Keratinocyte (primary cell): ENCODE results near the gene WWC2. TPM values are rescaled to one million over a fixed set of nuclear protein-coding genes. Genes with fewer than 3 reads are reported as not detected.

Source experiments
- DNase-seq: peaks from one replicate; pipeline ENCODE4 v3.0.0-alpha.2; 2011; ENCODE audit warnings: low read depth, missing footprints, low spot score
- FAIRE-seq: peaks from 2 replicates; lab custom pipeline; 2011; peaks lifted over from hg19 to GRCh38; lab: Jason Lieb, UNC
- H2AFZ ChIP-seq: 2 replicates; pipeline ENCODE4 v1.6.0; 2012; ENCODE audit warnings: low read length, control low read depth, inconsistent platforms; ENCODE audit not compliant: control insufficient read depth
- H3K27ac ChIP-seq: 2 replicates; pipeline ENCODE4 v1.5.1; 2011; ENCODE audit warnings: low read length; ENCODE audit not compliant: control insufficient read depth, insufficient read depth
- H3K27me3 ChIP-seq: 3 replicates; pipeline ENCODE4 v1.6.0; 2011; ENCODE audit warnings: low read length; ENCODE audit not compliant: control insufficient read depth, insufficient read depth; ENCODE audit errors: extremely low read depth
- H3K36me3 ChIP-seq, 2 experiments: 2 replicates in 1 of 2; 3 replicates in 1 of 2; pipeline ENCODE4 v1.5.1; 2011; ENCODE audit warnings: low read length in 2 of 2, mild to moderate bottlenecking in 1 of 2; ENCODE audit not compliant: control insufficient read depth in 2 of 2, insufficient read depth in 2 of 2; ENCODE audit errors: extremely low read depth in 1 of 2
- H3K4me1 ChIP-seq: 3 replicates; pipeline ENCODE4 v1.5.1; 2011; ENCODE audit warnings: low read length; ENCODE audit not compliant: control insufficient read depth, insufficient read depth; ENCODE audit errors: extremely low read depth
- H3K4me2 ChIP-seq: 3 replicates; pipeline ENCODE4 v1.6.0; 2011; ENCODE audit warnings: low read depth, low read length; ENCODE audit not compliant: control insufficient read depth, insufficient read depth; ENCODE audit errors: extremely low read depth
- H3K4me3 ChIP-seq, 3 experiments: fragments of 200-600 bp in 1 of 3; sonication (generic) in 1 of 3; 2 replicates in 2 of 3; 3 replicates in 1 of 3; pipeline ENCODE4 v1.5.1; 2011 to 2016; ENCODE audit warnings: low read length in 3 of 3, mild to moderate bottlenecking in 3 of 3, control low read depth in 2 of 3, inconsistent platforms in 1 of 3, low read depth in 1 of 3, mixed read lengths in 1 of 3, mixed run types in 1 of 3, moderate library complexity in 1 of 3; ENCODE audit not compliant: control insufficient read depth in 2 of 3, insufficient read depth in 2 of 3; ENCODE audit errors: extremely low read depth in 1 of 3
- H3K79me2 ChIP-seq: 2 replicates; pipeline ENCODE4 v1.6.0; 2012; ENCODE audit warnings: low read length; ENCODE audit not compliant: control insufficient read depth, insufficient read depth
- H3K9ac ChIP-seq: 3 replicates; pipeline ENCODE4 v1.6.0; 2011; ENCODE audit warnings: low read length; ENCODE audit not compliant: control insufficient read depth, insufficient read depth; ENCODE audit errors: extremely low read depth
- H3K9me1 ChIP-seq: 3 replicates; pipeline ENCODE4 v1.6.0; 2011; ENCODE audit warnings: low read length; ENCODE audit not compliant: control insufficient read depth, insufficient read depth; ENCODE audit errors: extremely low read depth
- H3K9me3 ChIP-seq: 2 replicates; pipeline ENCODE4 v1.5.1; 2012; ENCODE audit warnings: low read depth, low read length; ENCODE audit not compliant: control insufficient read depth
- H4K20me1 ChIP-seq: 3 replicates; pipeline ENCODE4 v1.6.0; 2011; ENCODE audit warnings: low read length; ENCODE audit not compliant: control insufficient read depth, insufficient read depth; ENCODE audit errors: extremely low read depth
- CTCF ChIP-seq, 3 experiments: IDR thresholded peaks in 1 of 3; conservative IDR thresholded peaks in 1 of 3; optimal IDR thresholded peaks in 1 of 3; 2 replicates in 2 of 3; 3 replicates in 1 of 3; pipeline versions ENCODE3 to v1.5.1; 2011; ENCODE audit warnings: low read length in 3 of 3, mild to moderate bottlenecking in 3 of 3, moderate library complexity in 2 of 3, control low read depth in 1 of 3, inconsistent platforms in 1 of 3; ENCODE audit not compliant: insufficient read depth in 2 of 3; ENCODE audit errors: extremely low read depth in 1 of 3
- EZH2 ChIP-seq: IDR thresholded peaks from one replicate; pipeline ENCODE4 v1.6.1; 2012; ENCODE audit warnings: inconsistent platforms, mild to moderate bottlenecking, low read length, moderate library complexity
- dilution Hi-C: fragments of 300-500 bp; cut with MboI; formaldehyde crosslinking; loops from one replicate; pipeline ENCODE4 v1.7.0; 2020; ENCODE audit warnings: low sequenced_read_pairs; ENCODE audit not compliant: extremely low pct_ligation_motif_present
- polyA plus RNA-seq, 5 experiments: library from polyadenylated mRNA; depleted of rRNA in 3 of 5; stranded (reverse) in 3 of 5; stranded (forward) in 1 of 5; unstranded in 1 of 5; fragments of >200 nt; gene quantifications; 1 replicate in 1 of 5; 2 replicates in 3 of 5; 3 replicates in 1 of 5; pipeline versions ENCODE4 v1.2.1 to v1.2.3, GENCODE V29; 2011 to 2012; ENCODE audit warnings: missing spikeins in 2 of 5, low read depth in 1 of 5, low replicate concordance in 1 of 5

Gene WWC2
- polyA plus RNA-seq, 1 donor (not counting 4 experiments of a cell fraction or from before 2014, with no cell fraction given), result 15.4 TPM

- dilution Hi-C loops, result loop anchor here (10.0 kb wide), 1 partner anchor 84 kb away; no protein-coding TSS in a partner anchor
- Histone ChIP-seq H3K4me3 (no peak overlapping the region), H3K36me3 (peaks cover 0 to 3% of the 10 kb centered on the region in 2 experiments), H4K20me1 (no peaks in the 10 kb centered on the region), H3K4me2 (no peak overlapping the region), H3K9me3 (no peaks in the 10 kb centered on the region), H3K9me1 (no peaks in the 10 kb centered on the region), H3K27ac (no peak overlapping the region), H3K27me3 (no peaks in the 10 kb centered on the region), H2AFZ (no peak overlapping the region), H3K4me1 (no peaks in the 10 kb centered on the region), H3K79me2 (no peaks in the 10 kb centered on the region), H3K9ac (no peak overlapping the region)
- TF ChIP-seq EZH2 (no peak), CTCF (optimal IDR thresholded peaks at IDR 0.05 in 1 of 3, IDR thresholded peaks at IDR 0.05 in 1 of 3, conservative IDR thresholded peaks at IDR 0.05 in 1 of 3; ENCODE audit: extremely low read depth in 1 of 3, insufficient read depth in 2 of 3, low read length in 3 of 3) (no peak)
- DNase-seq (no peak), FAIRE-seq (no peak)
Measured at GRCh38 chr4:183321079-183321478, 222.0 kb downstream of the WWC2 start.

DNA sequence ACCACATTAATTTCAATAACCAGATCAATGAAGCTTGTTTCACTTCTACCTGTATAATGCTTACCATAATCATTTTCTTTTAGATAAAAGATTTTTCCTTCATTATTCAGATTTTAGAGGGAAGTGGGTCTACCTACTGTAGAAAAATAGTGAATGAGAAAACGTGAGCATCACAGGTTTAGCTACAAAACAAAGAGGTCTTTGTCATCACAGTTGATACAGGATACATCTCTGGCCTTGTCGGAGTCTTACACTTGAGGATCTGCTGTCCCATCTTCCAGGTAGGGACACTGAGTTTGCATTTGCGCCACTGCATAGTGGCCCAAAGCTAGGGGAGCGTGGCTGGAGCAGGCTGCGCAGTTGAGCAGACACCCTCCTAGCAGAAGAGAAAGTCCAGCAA is 222.5 kb downstream of the WWC2 start:
- Histone ChIP-seq H3K9ac (no peak overlapping the region), H3K27ac (no peak overlapping the region), H3K79me2 (no peaks in the 10 kb centered on the region), H3K4me2 (no peak overlapping the region), H2AFZ (no peak overlapping the region), H3K9me1 (no peaks in the 10 kb centered on the region), H3K9me3 (no peaks in the 10 kb centered on the region), H3K36me3 (peaks cover 0 to 3% of the 10 kb centered on the region in 2 experiments), H3K27me3 (no peaks in the 10 kb centered on the region), H4K20me1 (no peaks in the 10 kb centered on the region), H3K4me1 (no peaks in the 10 kb centered on the region), H3K4me3 (no peak overlapping the region)
- FAIRE-seq (no peak), DNase-seq (no peak)
- dilution Hi-C loops, result loop anchor here (10.0 kb wide), 1 partner anchor 83 kb away; no protein-coding TSS in a partner anchor
- TF ChIP-seq CTCF (optimal IDR thresholded peaks at IDR 0.05 in 1 of 3, IDR thresholded peaks at IDR 0.05 in 1 of 3, conservative IDR thresholded peaks at IDR 0.05 in 1 of 3; ENCODE audit: extremely low read depth in 1 of 3, insufficient read depth in 2 of 3, low read length in 3 of 3), result no peak
- no peak for TF ChIP-seq EZH2
